VCaP (cell line): ENCODE measurements around the gene ASB18.

ENCODE experiments used
- H3K27ac ChIP-seq: fragments of 450-650 bp; 2 replicates; pipeline ENCODE4 v1.5.1; 2017
- TF ChIP-seq, protein P1 (sequence below): fragments of 450-650 bp; conservative IDR thresholded peaks from 2 replicates; pipeline ENCODE4 v1.5.1; 2017; ENCODE audit warnings: mild to moderate bottlenecking, moderate library complexity

Gene ASB18

DNA sequence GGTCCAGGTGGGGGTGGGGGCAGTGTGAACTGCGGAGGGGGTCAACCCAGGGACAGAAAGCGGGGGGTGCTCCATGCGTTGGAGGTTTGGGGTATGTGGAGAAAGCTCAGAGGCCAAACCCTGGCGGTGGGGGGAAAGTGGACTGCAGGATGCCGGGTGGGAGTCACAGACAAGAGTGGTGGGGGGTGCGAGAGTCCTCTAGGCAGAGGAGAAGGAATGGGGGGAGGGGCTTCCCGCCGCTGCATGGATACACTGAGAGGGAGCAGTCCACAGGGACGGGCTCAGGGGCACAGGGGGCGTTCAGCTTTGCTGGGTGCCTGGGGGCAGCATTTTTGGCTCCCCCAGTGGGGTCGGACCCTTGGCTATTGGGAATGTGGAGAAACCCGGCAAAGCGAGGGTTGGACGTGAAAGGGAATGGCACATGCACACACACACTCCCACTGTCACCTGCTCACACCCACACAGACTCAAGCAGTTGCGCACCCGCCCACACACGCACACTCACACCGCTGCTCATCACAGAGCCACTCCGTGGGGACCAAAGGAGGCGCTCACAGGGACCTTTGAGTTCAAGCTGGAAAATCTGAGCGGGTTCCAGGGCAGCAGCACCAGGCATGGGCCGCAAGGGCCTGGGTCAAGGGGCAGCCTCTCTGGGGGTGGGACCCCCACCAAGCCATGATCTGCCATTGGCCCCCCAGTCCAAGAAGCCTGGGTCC is 103.7 kb downstream of the ASB18 start:
- no peak overlapping the region for H3K27ac ChIP-seq
- TF ChIP-seq, protein P1, sequence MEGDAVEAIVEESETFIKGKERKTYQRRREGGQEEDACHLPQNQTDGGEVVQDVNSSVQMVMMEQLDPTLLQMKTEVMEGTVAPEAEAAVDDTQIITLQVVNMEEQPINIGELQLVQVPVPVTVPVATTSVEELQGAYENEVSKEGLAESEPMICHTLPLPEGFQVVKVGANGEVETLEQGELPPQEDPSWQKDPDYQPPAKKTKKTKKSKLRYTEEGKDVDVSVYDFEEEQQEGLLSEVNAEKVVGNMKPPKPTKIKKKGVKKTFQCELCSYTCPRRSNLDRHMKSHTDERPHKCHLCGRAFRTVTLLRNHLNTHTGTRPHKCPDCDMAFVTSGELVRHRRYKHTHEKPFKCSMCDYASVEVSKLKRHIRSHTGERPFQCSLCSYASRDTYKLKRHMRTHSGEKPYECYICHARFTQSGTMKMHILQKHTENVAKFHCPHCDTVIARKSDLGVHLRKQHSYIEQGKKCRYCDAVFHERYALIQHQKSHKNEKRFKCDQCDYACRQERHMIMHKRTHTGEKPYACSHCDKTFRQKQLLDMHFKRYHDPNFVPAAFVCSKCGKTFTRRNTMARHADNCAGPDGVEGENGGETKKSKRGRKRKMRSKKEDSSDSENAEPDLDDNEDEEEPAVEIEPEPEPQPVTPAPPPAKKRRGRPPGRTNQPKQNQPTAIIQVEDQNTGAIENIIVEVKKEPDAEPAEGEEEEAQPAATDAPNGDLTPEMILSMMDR, result no peak

DNA sequence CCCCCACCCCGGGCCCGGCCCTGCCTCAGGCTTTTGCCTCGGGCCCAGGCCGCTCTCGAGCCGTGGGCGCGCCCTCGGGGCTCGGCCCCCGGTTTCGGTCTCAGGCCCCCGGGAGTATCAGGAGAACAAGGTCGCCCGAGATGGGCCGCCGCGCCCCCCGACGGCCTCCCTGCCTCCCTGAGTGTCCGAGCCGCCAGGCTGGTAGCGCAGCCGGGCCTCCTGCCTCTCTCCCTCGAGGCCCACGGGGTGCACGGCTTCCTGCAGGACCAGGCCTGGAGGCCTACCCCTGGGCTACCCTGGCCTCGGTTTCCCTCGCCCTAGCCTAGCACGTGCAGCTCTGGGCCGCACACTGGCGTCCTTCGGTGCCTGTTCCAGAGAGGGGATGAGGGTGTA is 104.4 kb downstream of the ASB18 start:
- H3K27ac ChIP-seq, result no peak overlapping the region
- TF ChIP-seq, protein P1, result no peak

DNA sequence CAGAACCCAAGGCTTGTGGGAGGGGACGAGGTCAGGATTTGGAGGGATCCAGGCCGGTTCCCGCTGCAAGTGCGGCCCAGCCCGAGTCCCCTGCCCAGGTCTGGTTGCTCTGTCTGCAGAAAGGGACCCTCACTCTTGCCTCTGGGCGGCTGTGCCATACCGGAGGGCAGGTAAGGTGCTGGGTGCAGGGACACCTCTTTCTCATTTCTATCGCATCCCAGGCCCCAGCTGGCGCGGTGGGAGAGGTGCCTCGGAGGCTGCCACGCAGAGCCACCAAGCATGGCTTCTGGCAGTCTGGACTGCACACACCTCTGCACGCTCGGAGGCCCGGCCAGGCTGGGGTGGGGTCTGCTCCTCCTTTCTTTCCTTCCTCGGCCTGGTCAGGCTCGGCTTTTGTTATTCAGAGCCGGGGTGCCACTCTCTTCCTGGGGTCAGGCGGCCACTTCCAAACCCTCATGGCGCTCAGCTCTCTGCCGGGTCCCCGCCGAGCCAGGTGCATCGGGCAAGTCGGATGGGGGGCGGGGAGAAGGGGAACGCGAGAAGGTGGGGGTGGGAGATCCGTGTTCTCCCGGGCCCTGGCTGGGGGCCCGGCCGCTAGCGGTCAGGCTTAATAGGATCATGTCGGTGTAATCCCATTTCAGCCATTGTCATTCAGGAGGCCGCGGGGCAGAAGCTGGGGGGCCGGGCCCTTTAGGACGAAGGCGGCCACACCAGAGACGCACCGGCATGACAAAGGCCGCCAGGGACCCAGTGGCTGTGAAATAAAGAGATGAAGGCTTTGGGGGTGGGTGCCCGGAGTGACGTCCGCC is 105.0 kb downstream of the ASB18 start:
- H3K27ac ChIP-seq, result no peak overlapping the region
- TF ChIP-seq, protein P1, result no peak

DNA sequence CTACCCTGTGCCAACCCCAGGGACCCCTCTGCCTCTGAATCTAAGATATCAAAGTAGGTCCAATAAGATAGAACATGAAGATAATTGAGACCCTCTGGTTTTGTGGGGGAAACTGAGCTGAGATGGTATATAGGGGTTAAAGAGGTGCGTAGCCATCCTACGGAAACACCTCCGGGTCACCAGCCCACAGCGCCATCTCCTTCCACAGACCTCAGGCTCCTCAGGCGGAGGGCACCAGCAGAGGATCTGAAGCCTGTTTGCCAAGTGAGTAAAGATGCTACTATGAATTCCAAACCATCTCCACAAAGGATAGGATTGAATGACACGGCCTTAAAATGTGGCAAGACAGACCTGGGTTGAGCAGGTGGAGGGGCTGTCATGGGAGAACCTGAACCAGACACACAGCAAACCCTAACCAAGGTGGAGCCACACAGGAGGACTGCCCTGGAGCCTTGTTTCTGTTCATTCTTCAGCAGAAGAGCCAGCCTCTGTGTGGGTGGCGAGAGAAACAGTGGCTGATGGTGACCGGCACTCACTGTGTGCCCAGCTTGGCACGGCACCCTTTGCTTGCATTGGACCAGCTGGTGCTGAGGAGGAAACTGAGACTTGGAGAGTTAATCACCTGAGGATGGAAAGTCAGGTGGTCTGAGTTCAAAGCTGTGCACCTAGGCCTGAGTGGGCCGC is 106.2 kb downstream of the ASB18 start:
- TF ChIP-seq, protein P1, result no peak
- H3K27ac ChIP-seq, result no peak overlapping the region

DNA sequence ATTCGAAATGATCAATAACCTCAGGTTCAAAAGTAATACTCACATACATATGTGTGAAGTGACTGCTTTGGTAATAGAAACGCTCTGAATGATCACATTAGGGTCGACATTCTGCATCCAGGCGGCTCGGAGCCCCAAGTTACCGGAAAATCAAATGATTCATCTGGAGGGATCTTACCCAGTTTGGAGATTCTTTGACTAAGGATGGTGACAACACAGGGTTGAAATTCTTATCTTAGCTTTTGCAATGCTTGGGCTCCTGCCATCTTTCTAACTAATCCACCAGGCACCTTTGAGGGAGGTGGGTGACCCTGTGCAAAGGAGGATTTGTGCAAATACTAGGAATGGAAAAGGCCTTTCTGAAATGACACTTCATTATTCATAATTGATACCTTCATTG is 106.8 kb downstream of the ASB18 start:
- TF ChIP-seq, protein P1, result no peak

DNA sequence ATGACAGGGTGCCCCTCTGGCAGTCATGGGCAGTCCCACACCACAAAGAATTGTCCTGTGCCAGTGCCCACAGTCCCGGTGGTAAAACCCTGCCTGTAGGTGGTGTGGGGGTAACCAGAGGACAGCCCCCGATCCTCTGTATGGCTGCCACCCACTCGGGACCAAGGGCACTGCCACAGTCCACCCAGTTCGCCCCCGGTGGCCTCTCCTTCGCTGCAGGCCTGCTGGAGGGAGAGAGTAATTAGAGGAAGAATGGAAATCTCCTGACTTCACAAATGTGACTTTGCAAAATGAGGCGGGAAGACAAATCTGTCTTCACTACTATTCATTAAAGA is 107.4 kb downstream of the ASB18 start:
- H3K27ac ChIP-seq, result no peak overlapping the region
- TF ChIP-seq, protein P1, result no peak

More for the DNA sequence above, 106.8 kb downstream of the ASB18 start:
- H3K27ac ChIP-seq, result no peak overlapping the region
